PC-3 (cell line): Measurements from ENCODE around the gene ZSCAN5C. TPM values are rescaled to one million over a fixed set of nuclear protein-coding genes. Genes with fewer than 3 reads are reported as not detected.

ENCODE experiments used
- ATAC-seq: fragments of 200-7000 bp; cut with Tn5 transposase; 2 replicates; pipeline ENCODE4 v1.9.1; 2020; ENCODE audit warnings: mild to moderate bottlenecking, moderate library complexity
- BruUV-seq: library from RNA; stranded (reverse); fragments of 400-500 nt; replicated peaks from 2 replicates; lab custom pipeline; 2021; lab: Mats Ljungman, UMichigan
- CTCF ChIA-PET: fragments of 300-600 bp; sonication (Branson Sonifier 250); formaldehyde crosslinking; loops from one replicate; lab custom pipeline; 2022; ENCODE audit warnings: antibody characterized with exemption; lab: Charles Lee
- POLR2A ChIA-PET: fragments of 300-600 bp; sonication (Branson Sonifier 250); formaldehyde crosslinking; loops from one replicate; lab custom pipeline; 2022; ENCODE audit warnings: antibody characterized with exemption; ENCODE audit not compliant: unreplicated experiment; lab: Charles Lee
- DNase-seq: peaks from one replicate; pipeline ENCODE4 v3.0.0-alpha.2; 2015
- H2AFZ ChIP-seq: fragments of 300-600 bp; sonication (generic); 2 replicates; pipeline ENCODE4 v1.6.0; 2016; ENCODE audit warnings: antibody characterized with exemption, low read length
- H3F3A ChIP-seq: fragments of 300-600 bp; sonication (generic); one replicate; pipeline ENCODE4 v1.6.0; 2017; ENCODE audit warnings: antibody characterized with exemption, low read length, control low read depth, mild to moderate bottlenecking; ENCODE audit not compliant: unreplicated experiment
- H3K27ac ChIP-seq: fragments of 300-600 bp; sonication (generic); 2 replicates; pipeline ENCODE4 v1.5.1; 2016; ENCODE audit warnings: mild to moderate bottlenecking, low read length
- H3K27me3 ChIP-seq: fragments of 300-600 bp; sonication (generic); 2 replicates; pipeline ENCODE4 v1.6.1; 2016; ENCODE audit warnings: low read length, mixed read lengths
- H3K36me3 ChIP-seq: fragments of 300-600 bp; sonication (generic); 2 replicates; pipeline ENCODE4 v1.6.1; 2016; ENCODE audit warnings: low read depth, mixed run types, low read length, mixed read lengths
- H3K4me1 ChIP-seq: fragments of 300-600 bp; sonication (generic); 2 replicates; pipeline ENCODE4 v1.5.1; 2016; ENCODE audit warnings: low read length; ENCODE audit not compliant: insufficient read depth
- H3K4me2 ChIP-seq: fragments of 300-600 bp; sonication (generic); 2 replicates; pipeline ENCODE4 v1.6.0; 2016; ENCODE audit warnings: low read length
- H3K4me3 ChIP-seq: fragments of 300-600 bp; sonication (generic); 2 replicates; pipeline ENCODE4 v1.5.1; 2016; ENCODE audit warnings: mild to moderate bottlenecking, low read length, mixed read lengths
- H3K79me2 ChIP-seq: fragments of 300-600 bp; sonication (generic); 2 replicates; pipeline ENCODE4 v1.6.1; 2017; ENCODE audit warnings: low read length, mixed read lengths
- H3K9ac ChIP-seq: fragments of 300-600 bp; sonication (generic); 2 replicates; pipeline ENCODE4 v1.6.0; 2016; ENCODE audit warnings: mild to moderate bottlenecking, low read length
- H3K9me2 ChIP-seq: fragments of 300-600 bp; sonication (generic); replicated peaks from 2 replicates; pipeline ENCODE4 v1.6.1; 2016; ENCODE audit warnings: mixed run types, low read length, mixed read lengths
- H3K9me3 ChIP-seq: fragments of 300-600 bp; sonication (generic); 2 replicates; pipeline ENCODE4 v1.6.1; 2016; ENCODE audit warnings: low read length, mixed read lengths
- H4K20me1 ChIP-seq: fragments of 300-600 bp; sonication (generic); 2 replicates; pipeline ENCODE4 v1.6.1; 2016; ENCODE audit warnings: low read length, mixed read lengths
- EZH2 ChIP-seq: fragments of 300-600 bp; sonication (generic); IDR thresholded peaks from one replicate; pipeline ENCODE4 v1.6.1; 2017; ENCODE audit warnings: antibody characterized with exemption, mild to moderate bottlenecking, low read length; ENCODE audit not compliant: unreplicated experiment
- EZH2phosphoT487 ChIP-seq: fragments of 300-600 bp; sonication (generic); IDR thresholded peaks from 2 replicates; pipeline ENCODE4 v1.6.1; 2018; ENCODE audit warnings: mild to moderate bottlenecking, antibody characterized with exemption, low read length, borderline replicate concordance
- intact Hi-C: fragments of 100-400 bp; cut with micrococcal nuclease; formaldehyde crosslinking; loops from 2 replicates; pipeline ENCODE4 v1.9.0; 2023
- total RNA-seq: library from RNA; depleted of rRNA; stranded (reverse); fragments of >200 nt; gene quantifications from 2 replicates; pipeline ENCODE4 v1.2.3, GENCODE V29; 2014
- TF ChIP-seq, protein P1 (sequence below): fragments of 300-600 bp; sonication (generic); conservative IDR thresholded peaks from 2 replicates; pipeline ENCODE4 v1.5.1; 2017; ENCODE audit warnings: antibody characterized with exemption, low read depth, mild to moderate bottlenecking, low read length

The ZSCAN5C gene
- total RNA-seq, 1 experiment from 2014 or later: not detected

DNA sequence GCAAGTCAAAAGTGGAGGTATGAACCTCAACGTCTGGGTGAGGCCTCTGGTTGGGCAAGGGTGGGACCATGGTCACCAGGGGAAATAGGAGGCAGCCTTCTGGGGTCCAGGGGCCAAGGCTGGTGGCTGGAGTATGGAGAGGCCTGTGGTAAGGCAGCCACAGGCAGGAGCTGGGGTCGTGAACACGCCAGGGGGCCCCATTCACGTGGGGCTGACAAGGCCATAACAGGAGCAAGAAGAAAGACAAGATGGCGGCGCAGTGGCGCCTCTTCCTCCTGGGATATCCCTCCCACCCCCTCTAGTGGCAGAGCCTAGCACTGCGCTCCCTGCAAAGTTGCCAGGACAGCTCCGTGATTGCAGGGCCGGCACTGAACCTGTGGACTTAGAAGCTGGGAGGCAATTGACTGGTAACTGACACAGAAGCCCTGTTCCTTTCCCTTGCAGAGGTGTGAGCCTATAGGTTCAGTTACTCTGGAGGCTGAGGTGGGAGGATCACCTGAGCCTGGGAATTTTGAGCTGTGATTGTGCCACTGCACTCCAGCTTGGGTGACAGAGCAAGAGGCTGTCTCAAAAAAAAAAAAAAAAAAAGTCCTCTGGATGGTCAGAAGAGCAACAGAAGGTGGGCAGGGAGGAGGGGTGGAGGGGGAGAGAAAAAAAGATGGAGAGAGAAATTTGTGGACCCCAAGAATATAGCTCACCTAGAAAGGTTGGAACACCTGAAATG is 50.8 kb downstream of the ZSCAN5C start:
- Histone ChIP-seq H3K27ac (no peak overlapping the region), H3K27me3 (no peaks in the 10 kb centered on the region), H3K36me3 (no peaks in the 10 kb centered on the region), H2AFZ (peak overlapping the region; percentile 80), H4K20me1 (no peaks in the 10 kb centered on the region), H3K4me3 (no peak overlapping the region), H3K9me2 (no peaks in the 10 kb centered on the region), H3K9me3 (no peaks in the 10 kb centered on the region), H3K4me2 (no peak overlapping the region), H3K9ac (no peak overlapping the region), H3K4me1 (no peaks in the 10 kb centered on the region), H3K79me2 (no peaks in the 10 kb centered on the region), H3F3A (no peaks in the 10 kb centered on the region)
- intact Hi-C loops: loop anchor here (1.0 to 5.0 kb wide), 3 partner anchors 80 to 844 kb away; no protein-coding TSS in a partner anchor
- POLR2A ChIA-PET: interaction anchor here (0.6 kb wide), 1 partner anchor 80 kb away, joined by 3 read pairs; no protein-coding TSS in a partner anchor
- DNase-seq (peak; percentile 73), ATAC-seq (peak; percentile 67)
- no TSS peak for BruUV-seq
- TF ChIP-seq, protein P1, sequence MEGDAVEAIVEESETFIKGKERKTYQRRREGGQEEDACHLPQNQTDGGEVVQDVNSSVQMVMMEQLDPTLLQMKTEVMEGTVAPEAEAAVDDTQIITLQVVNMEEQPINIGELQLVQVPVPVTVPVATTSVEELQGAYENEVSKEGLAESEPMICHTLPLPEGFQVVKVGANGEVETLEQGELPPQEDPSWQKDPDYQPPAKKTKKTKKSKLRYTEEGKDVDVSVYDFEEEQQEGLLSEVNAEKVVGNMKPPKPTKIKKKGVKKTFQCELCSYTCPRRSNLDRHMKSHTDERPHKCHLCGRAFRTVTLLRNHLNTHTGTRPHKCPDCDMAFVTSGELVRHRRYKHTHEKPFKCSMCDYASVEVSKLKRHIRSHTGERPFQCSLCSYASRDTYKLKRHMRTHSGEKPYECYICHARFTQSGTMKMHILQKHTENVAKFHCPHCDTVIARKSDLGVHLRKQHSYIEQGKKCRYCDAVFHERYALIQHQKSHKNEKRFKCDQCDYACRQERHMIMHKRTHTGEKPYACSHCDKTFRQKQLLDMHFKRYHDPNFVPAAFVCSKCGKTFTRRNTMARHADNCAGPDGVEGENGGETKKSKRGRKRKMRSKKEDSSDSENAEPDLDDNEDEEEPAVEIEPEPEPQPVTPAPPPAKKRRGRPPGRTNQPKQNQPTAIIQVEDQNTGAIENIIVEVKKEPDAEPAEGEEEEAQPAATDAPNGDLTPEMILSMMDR: peak; percentile 90
- no peak for TF ChIP-seq EZH2phosphoT487
- CTCF ChIA-PET: interaction anchor here (0.5 to 3.6 kb wide), 13 partner anchors 16 to 440 kb away, joined by 3 to 141 read pairs (median 4); partner anchors contain the start of genes ZNF444 and ZSCAN5A

DNA sequence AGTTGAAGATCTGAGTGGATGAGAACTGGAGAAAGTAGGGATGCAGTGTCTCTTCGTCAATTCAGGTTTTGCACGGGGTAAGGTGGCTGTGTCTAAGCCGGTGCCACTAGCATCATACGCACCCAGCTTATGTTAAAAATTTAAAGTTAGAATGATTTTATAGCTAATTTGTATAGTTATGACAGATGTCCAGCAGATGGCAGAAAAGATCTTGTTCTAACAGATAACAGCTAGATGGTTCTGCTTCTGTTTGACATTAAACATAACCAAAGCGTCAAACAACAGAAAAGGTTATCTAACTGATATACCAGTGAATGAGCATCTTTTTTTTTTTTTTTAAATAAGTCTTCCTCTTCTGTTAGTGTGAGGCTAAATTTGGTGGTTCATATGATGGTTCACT is 51.7 kb downstream of the ZSCAN5C start:
- Histone ChIP-seq H3K4me1 (no peaks in the 10 kb centered on the region), H2AFZ (no peak overlapping the region), H3K9me3 (no peaks in the 10 kb centered on the region), H3K79me2 (no peaks in the 10 kb centered on the region), H3K27ac (no peak overlapping the region), H3K4me3 (no peak overlapping the region), H3F3A (no peaks in the 10 kb centered on the region), H3K9ac (no peak overlapping the region), H3K9me2 (no peaks in the 10 kb centered on the region), H3K27me3 (no peaks in the 10 kb centered on the region), H3K4me2 (no peak overlapping the region), H4K20me1 (no peaks in the 10 kb centered on the region), H3K36me3 (no peaks in the 10 kb centered on the region)
- DNase-seq (peak; percentile 81), ATAC-seq (peak; percentile 77)
- BruUV-seq: no TSS peak
- no peak for TF ChIP-seq EZH2phosphoT487
- TF ChIP-seq, protein P1: peak; percentile 70
- ChIA-PET CTCF (interaction anchor here (0.5 to 3.6 kb wide), 11 partner anchors 17 to 849 kb away, joined by 3 to 141 read pairs (median 4); partner anchors contain the start of gene ZNF444), POLR2A (interaction anchor here (0.5 to 0.7 kb wide), 3 partner anchors 60 to 80 kb away, joined by 3 to 6 read pairs (median 4); no protein-coding TSS in a partner anchor)
- intact Hi-C loops: loop anchor here (1.0 to 5.0 kb wide), 3 partner anchors 80 to 844 kb away; no protein-coding TSS in a partner anchor

DNA sequence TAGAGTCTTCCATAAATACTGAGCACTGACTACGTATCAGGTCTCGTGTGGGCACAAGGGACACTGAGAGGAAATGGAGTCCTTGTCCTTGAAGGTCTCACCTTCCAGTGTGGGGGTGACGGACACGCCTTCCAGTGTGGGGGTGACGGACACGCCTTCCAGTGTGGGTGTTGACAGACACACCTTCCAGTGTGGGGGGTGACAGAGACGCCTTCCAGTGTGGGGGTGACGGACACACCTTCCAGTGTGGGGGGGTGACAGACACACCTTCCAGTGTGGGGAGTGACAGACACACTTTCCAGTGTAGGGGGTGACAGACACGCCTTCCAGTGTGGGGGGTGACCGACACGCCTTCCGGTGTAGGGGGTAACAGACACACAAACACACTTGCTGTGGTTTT is 56.2 kb downstream of the ZSCAN5C start:
- Histone ChIP-seq H2AFZ (no peak overlapping the region), H3K4me3 (no peak overlapping the region), H4K20me1 (no peaks in the 10 kb centered on the region), H3K4me2 (no peak overlapping the region), H3F3A (no peaks in the 10 kb centered on the region), H3K9me2 (no peaks in the 10 kb centered on the region), H3K27me3 (no peaks in the 10 kb centered on the region), H3K27ac (no peak overlapping the region), H3K9ac (no peak overlapping the region), H3K36me3 (no peaks in the 10 kb centered on the region), H3K4me1 (no peaks in the 10 kb centered on the region), H3K9me3 (no peaks in the 10 kb centered on the region), H3K79me2 (no peaks in the 10 kb centered on the region)
- BruUV-seq: no TSS peak
- ChIA-PET CTCF (interaction anchor here (1.5 kb wide), 1 partner anchor 75 kb away, joined by 5 read pairs; no protein-coding TSS in a partner anchor), POLR2A (no interaction called here)
- intact Hi-C loops: no loop called here
- TF ChIP-seq EZH2: no peak
- no peak for TF ChIP-seq EZH2phosphoT487
- TF ChIP-seq, protein P1: no peak
- no peak for ATAC-seq
- no peak for DNase-seq
